Sigmoid colon (tissue), 4 donors: ENCODE measurements around the gene ITM2B.

Source experiments
- EP300 ChIP-seq, 4 donors: sonication (generic); formaldehyde crosslinking; IDR thresholded peaks; one replicate each; pipeline ENCODE4 v1.6.1; 2017; ENCODE audit warnings: antibody characterized with exemption in 4 of 4
- POLR2A ChIP-seq, 2 donors: fragments of 450-650 bp; IDR thresholded peaks; one replicate each; pipeline ENCODE4 v1.6.1; 2016; ENCODE audit warnings: antibody characterized with exemption in 2 of 2, mild to moderate bottlenecking in 2 of 2, moderate library complexity in 2 of 2
- POLR2AphosphoS5 ChIP-seq, 4 donors: sonication (generic); formaldehyde crosslinking; IDR thresholded peaks; one replicate each; pipeline ENCODE4 v1.6.1; 2017; ENCODE audit warnings: antibody characterized with exemption in 4 of 4
- TF ChIP-seq, protein P1 (sequence below), 4 experiments: fragments of 450-650 bp in 3 of 4; fragments of 200-600 bp in 1 of 4; IDR thresholded peaks; one replicate each; pipeline ENCODE4 v1.5.1; 2016 to 2019; ENCODE audit warnings: antibody characterized with exemption in 4 of 4, mild to moderate bottlenecking in 3 of 4, moderate library complexity in 2 of 4

DNA sequence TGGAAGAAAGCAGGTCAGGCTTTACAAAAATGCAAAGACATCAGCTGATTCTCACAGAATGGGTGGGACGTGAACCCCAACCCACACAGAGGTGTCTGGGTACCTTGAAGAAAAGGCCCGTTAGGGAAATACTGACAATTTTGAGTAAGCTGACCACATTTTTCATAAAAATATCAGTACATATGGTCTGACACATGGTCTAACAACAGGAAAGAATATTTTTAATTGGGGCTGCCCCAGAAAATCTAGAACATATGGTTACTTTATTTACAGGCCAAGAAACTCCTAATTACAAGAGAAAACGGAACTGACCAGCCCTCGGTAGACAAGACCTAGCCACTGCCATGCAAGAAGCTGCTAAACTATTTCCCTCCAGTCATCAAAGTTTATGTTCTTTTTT, 48.7 kb upstream of the ITM2B start:
- TF ChIP-seq, protein P1, sequence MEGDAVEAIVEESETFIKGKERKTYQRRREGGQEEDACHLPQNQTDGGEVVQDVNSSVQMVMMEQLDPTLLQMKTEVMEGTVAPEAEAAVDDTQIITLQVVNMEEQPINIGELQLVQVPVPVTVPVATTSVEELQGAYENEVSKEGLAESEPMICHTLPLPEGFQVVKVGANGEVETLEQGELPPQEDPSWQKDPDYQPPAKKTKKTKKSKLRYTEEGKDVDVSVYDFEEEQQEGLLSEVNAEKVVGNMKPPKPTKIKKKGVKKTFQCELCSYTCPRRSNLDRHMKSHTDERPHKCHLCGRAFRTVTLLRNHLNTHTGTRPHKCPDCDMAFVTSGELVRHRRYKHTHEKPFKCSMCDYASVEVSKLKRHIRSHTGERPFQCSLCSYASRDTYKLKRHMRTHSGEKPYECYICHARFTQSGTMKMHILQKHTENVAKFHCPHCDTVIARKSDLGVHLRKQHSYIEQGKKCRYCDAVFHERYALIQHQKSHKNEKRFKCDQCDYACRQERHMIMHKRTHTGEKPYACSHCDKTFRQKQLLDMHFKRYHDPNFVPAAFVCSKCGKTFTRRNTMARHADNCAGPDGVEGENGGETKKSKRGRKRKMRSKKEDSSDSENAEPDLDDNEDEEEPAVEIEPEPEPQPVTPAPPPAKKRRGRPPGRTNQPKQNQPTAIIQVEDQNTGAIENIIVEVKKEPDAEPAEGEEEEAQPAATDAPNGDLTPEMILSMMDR (IDR thresholded peaks at IDR 0.05), result no peak
- TF ChIP-seq POLR2AphosphoS5 (IDR thresholded peaks at IDR 0.05) (no peak), POLR2A (IDR thresholded peaks at IDR 0.05) (no peak), EP300 (IDR thresholded peaks at IDR 0.05) (no peak)
